ENCODE measurements around the gene PSG1.
"Not testable (repeated sequence)": the region's sequence is repeated elsewhere in the genome, so short reads cannot be mapped to it uniquely, and the experiment has no call there.

Gene PSG1

GRCh38 chr19:42879613-42880012, at the start of gene PSG1:
Gene PSG1 (minus strand): TSS chr19:42879713. CDS start chr19:42879581, 132 bp downstream.
- DNase-seq (ENCODE audit: low read depth, low spot score) = no peak
- no peak within 1 kb of the TSS for H3K4me3 ChIP-seq (ENCODE audit: low read depth, low read length)
- no peak for TF ChIP-seq CTCF (IDR thresholded peaks at IDR 0.05; ENCODE audit: low read depth, low read length)
- in situ Hi-C loops (cut with HindIII; ENCODE audit: low sequenced_read_pairs) = no loop called here

- no peak for DNase-seq (ENCODE audit: low read depth, low spot score)
- TF ChIP-seq CTCF (IDR thresholded peaks at IDR 0.05; ENCODE audit: low read depth, low read length) = no peak
- in situ Hi-C loops (cut with HindIII; ENCODE audit: low sequenced_read_pairs) = no loop called here
- H3K4me3 ChIP-seq (ENCODE audit: low read depth, low read length) = no peak overlapping the region
These were observed 49.4 kb upstream of the PSG1 start for GRCh38 chr19:42928896-42929295.

GRCh38 chr19:42926781-42927180, 47.3 kb upstream of the PSG1 start:
- no peak for TF ChIP-seq CTCF (IDR thresholded peaks at IDR 0.05; ENCODE audit: low read depth, low read length)
- no peak overlapping the region for H3K4me3 ChIP-seq (ENCODE audit: low read depth, low read length)
- DNase-seq (ENCODE audit: low read depth, low spot score) = no peak
- in situ Hi-C loops (cut with HindIII; ENCODE audit: low sequenced_read_pairs) = no loop called here

GRCh38 chr19:42923106-42923505, 43.6 kb upstream of the PSG1 start:
- H3K4me3 ChIP-seq (ENCODE audit: low read depth, low read length); in situ Hi-C loops (cut with HindIII; ENCODE audit: low sequenced_read_pairs): not testable (repeated sequence)
- TF ChIP-seq CTCF (IDR thresholded peaks at IDR 0.05; ENCODE audit: low read depth, low read length) = peak; percentile 84
- DNase-seq (ENCODE audit: low read depth, low spot score) = peak; percentile 55

GRCh38 chr19:42920971-42921370, 41.5 kb upstream of the PSG1 start:
- H3K4me3 ChIP-seq (ENCODE audit: low read depth, low read length); in situ Hi-C loops (cut with HindIII; ENCODE audit: low sequenced_read_pairs); DNase-seq (ENCODE audit: low read depth, low spot score): not testable (repeated sequence)

- no peak for TF ChIP-seq CTCF (IDR thresholded peaks at IDR 0.05; ENCODE audit: low read depth, low read length)
- no peak for DNase-seq (ENCODE audit: low read depth, low spot score)
- in situ Hi-C loops (cut with HindIII; ENCODE audit: low sequenced_read_pairs) = no loop called here
- no peak overlapping the region for H3K4me3 ChIP-seq (ENCODE audit: low read depth, low read length)
These were observed 40.2 kb upstream of the PSG1 start for GRCh38 chr19:42919757-42920079.

GRCh38 chr19:42919070-42919756, 39.7 kb upstream of the PSG1 start:
- in situ Hi-C loops (cut with HindIII; ENCODE audit: low sequenced_read_pairs); DNase-seq (ENCODE audit: low read depth, low spot score); H3K4me3 ChIP-seq (ENCODE audit: low read depth, low read length): not testable (repeated sequence)
- peak; percentile 42 for TF ChIP-seq CTCF (IDR thresholded peaks at IDR 0.05; ENCODE audit: low read depth, low read length)

GRCh38 chr19:42918377-42919069, 39.0 kb upstream of the PSG1 start:
- H3K4me3 ChIP-seq (ENCODE audit: low read depth, low read length); DNase-seq (ENCODE audit: low read depth, low spot score); in situ Hi-C loops (cut with HindIII; ENCODE audit: low sequenced_read_pairs): not testable (repeated sequence)

GRCh38 chr19:42917634-42918033, 38.1 kb upstream of the PSG1 start, which contains the start of gene PSG6:
Gene PSG6 (minus strand): TSS chr19:42917894. CDS start chr19:42917792, 102 bp downstream.
- H3K4me3 ChIP-seq (ENCODE audit: low read depth, low read length); in situ Hi-C loops (cut with HindIII; ENCODE audit: low sequenced_read_pairs): not testable (repeated sequence)

GRCh38 chr19:42916931-42917330, 37.4 kb upstream of the PSG1 start:
- H3K4me3 ChIP-seq (ENCODE audit: low read depth, low read length); in situ Hi-C loops (cut with HindIII; ENCODE audit: low sequenced_read_pairs); DNase-seq (ENCODE audit: low read depth, low spot score): not testable (repeated sequence)

More at GRCh38 chr19:42917634-42918033, 38.1 kb upstream of the PSG1 start, which contains the start of gene PSG6:
- DNase-seq (ENCODE audit: low read depth, low spot score) = not testable (repeated sequence)
